Chondrocyte (in vitro differentiated cells): Measurements from ENCODE around the gene FLNA. TPM values are rescaled to one million over a fixed set of nuclear protein-coding genes. Genes with fewer than 3 reads are reported as not detected.
"Not testable (repeated sequence)": the region's sequence is repeated elsewhere in the genome, so short reads cannot be mapped to it uniquely, and the experiment has no call there.

Experiments used
- DNase-seq: peaks from one replicate; pipeline ENCODE4 v3.0.0; 2021; ENCODE audit warnings: mixed read lengths, low spot score
- H3K27ac Mint-ChIP-seq: one replicate; pipeline ENCODE4 v1.8.0; 2021; ENCODE audit warnings: mild to moderate bottlenecking, moderate library complexity, mixed read lengths; ENCODE audit not compliant: unreplicated experiment
- H3K27me3 Mint-ChIP-seq: 2 replicates; pipeline ENCODE4 v1.8.0; 2021; ENCODE audit warnings: low read depth, mixed read lengths
- H3K36me3 Mint-ChIP-seq: 2 replicates; pipeline ENCODE4 v1.8.0; 2021; ENCODE audit warnings: low read depth, mixed read lengths
- H3K4me1 Mint-ChIP-seq: 2 replicates; pipeline ENCODE4 v1.8.0; 2021; ENCODE audit warnings: low read depth, mild to moderate bottlenecking, mixed read lengths
- H3K4me3 Mint-ChIP-seq: one replicate; pipeline ENCODE4 v1.8.0; 2021; ENCODE audit warnings: mild to moderate bottlenecking, moderate library complexity, mixed read lengths; ENCODE audit not compliant: unreplicated experiment
- H3K9me3 Mint-ChIP-seq: 2 replicates; pipeline ENCODE4 v1.8.0; 2021; ENCODE audit warnings: low read depth, mixed read lengths
- total RNA-seq: library from RNA; stranded (reverse); gene quantifications from 3 replicates; pipeline ENCODE4 v1.2.1, GENCODE V29; 2021
- TF ChIP-seq, protein P1 (sequence below): fragments of 200-600 bp; sonication (generic); IDR thresholded peaks from 2 replicates; pipeline ENCODE4 v1.5.0; 2021; ENCODE audit warnings: antibody characterized with exemption, mild to moderate bottlenecking, moderate library complexity

The FLNA gene
- total RNA-seq, 1 donor from 2014 or later: 4,327 TPM

DNA sequence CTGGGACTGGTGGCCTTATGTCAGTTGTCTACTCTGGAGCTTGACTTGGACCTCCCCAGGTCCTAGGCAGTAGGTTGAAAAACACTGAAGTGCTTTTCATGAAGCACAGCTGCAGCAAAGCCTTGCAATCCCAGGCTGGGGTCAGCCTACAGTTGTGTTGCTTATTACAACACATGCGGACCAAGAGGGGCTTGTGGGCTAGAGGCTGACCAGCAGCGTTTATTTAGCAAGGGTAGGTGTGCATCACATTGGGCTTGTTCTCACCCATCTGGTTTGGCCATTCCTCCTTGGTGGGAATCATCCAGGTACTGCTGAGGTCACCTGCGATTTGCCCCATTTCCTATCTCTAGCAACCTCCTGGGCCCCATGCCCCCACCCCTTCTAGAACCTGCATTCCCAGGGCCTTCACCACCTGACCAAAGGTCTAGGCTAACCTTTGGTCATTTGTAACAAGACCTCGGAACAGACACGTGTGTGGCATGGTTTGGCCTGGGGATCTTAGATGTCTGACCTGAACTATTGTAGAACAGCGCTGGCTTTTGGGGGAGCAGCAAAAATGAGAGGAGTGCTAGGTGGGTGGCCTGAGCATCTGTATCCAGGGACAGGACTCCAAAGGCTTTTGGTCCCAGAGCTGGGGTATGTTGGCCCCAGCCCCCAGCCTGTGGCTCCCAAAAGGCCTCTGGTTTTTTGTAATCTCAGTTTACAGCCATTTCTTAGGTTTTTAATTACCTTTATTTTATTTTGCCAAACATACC is 26.8 kb upstream of the FLNA start:
- Mint-ChIP-seq H3K27me3 (no peaks in the 10 kb centered on the region), H3K36me3 (peaks cover 20% of the 10 kb centered on the region), H3K27ac (peak overlapping the region; percentile 78), H3K4me1 (peaks cover 11% of the 10 kb centered on the region), H3K9me3 (no peaks in the 10 kb centered on the region), H3K4me3 (no peak overlapping the region)
- DNase-seq: no peak
- TF ChIP-seq, protein P1, sequence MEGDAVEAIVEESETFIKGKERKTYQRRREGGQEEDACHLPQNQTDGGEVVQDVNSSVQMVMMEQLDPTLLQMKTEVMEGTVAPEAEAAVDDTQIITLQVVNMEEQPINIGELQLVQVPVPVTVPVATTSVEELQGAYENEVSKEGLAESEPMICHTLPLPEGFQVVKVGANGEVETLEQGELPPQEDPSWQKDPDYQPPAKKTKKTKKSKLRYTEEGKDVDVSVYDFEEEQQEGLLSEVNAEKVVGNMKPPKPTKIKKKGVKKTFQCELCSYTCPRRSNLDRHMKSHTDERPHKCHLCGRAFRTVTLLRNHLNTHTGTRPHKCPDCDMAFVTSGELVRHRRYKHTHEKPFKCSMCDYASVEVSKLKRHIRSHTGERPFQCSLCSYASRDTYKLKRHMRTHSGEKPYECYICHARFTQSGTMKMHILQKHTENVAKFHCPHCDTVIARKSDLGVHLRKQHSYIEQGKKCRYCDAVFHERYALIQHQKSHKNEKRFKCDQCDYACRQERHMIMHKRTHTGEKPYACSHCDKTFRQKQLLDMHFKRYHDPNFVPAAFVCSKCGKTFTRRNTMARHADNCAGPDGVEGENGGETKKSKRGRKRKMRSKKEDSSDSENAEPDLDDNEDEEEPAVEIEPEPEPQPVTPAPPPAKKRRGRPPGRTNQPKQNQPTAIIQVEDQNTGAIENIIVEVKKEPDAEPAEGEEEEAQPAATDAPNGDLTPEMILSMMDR: no peak

DNA sequence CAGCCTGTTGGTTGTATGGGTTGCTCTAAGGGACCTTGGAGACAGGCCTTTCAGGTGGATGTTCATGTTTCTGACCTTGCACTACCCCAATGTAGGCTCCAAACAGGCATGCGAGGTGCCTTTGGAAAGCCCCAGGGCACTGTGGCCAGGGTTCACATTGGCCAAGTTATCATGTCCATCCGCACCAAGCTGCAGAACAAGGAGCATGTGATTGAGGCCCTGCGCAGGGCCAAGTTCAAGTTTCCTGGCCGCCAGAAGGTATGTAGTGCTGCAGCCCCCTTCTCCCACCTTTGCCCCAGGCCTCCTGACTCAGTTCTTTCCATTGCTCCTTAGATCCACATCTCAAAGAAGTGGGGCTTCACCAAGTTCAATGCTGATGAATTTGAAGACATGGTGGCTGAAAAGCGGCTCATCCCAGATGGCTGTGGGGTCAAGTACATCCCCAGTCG is 26.0 kb upstream of the FLNA start:
- Mint-ChIP-seq H3K36me3 (peaks cover 20% of the 10 kb centered on the region), H3K27ac (peak overlapping the region; percentile 78), H3K4me3 (peak overlapping the region; percentile 96), H3K4me1 (peaks cover 11% of the 10 kb centered on the region)
- H3K27me3 Mint-ChIP-seq, H3K9me3 Mint-ChIP-seq, DNase-seq: not testable (repeated sequence)

DNA sequence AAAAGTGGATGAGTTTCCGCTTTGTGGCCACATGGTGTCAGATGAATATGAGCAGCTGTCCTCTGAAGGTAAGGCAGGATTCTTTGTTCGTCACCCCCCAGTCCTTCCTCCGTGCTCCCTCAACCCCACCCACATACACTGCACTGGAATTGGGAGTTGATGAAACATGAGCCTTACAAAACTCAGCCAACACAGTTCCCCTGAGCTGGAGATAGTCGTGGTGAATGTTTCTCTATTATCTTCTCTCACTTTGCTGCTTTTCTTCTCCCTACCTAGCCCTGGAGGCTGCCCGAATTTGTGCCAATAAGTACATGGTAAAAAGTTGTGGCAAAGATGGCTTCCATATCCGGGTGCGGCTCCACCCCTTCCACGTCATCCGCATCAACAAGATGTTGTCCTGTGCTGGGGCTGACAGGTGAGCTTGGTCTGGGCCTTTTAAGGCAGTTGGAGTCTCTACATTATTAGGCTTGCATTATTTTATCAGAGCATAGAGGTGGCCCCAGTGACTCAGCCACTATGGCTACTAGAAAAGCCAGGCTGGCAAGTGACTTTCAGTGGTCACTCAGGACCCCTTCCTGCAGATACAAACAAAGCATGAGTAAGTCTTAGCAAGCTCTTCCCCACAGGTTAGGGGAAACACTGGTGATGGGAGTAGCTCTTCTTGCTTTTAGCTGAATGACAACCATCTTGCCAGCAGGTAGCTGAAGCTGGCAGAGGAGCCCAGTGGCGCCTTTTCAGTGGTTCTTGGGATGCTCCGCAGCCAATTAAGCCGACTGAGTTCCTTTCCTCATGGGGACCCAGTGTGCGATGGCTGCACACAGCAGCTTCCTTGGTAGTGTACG is 25.3 kb upstream of the FLNA start:
- H3K36me3 Mint-ChIP-seq: peaks cover 20% of the 10 kb centered on the region
- TF ChIP-seq, protein P1: no peak
- H3K4me1 Mint-ChIP-seq: peaks cover 11% of the 10 kb centered on the region
- no peak for DNase-seq
- H3K9me3 Mint-ChIP-seq: no peaks in the 10 kb centered on the region
- peak overlapping the region; percentile 99 for H3K27ac Mint-ChIP-seq
- H3K4me3 Mint-ChIP-seq: peak overlapping the region; percentile 96
- H3K27me3 Mint-ChIP-seq: no peaks in the 10 kb centered on the region

DNA sequence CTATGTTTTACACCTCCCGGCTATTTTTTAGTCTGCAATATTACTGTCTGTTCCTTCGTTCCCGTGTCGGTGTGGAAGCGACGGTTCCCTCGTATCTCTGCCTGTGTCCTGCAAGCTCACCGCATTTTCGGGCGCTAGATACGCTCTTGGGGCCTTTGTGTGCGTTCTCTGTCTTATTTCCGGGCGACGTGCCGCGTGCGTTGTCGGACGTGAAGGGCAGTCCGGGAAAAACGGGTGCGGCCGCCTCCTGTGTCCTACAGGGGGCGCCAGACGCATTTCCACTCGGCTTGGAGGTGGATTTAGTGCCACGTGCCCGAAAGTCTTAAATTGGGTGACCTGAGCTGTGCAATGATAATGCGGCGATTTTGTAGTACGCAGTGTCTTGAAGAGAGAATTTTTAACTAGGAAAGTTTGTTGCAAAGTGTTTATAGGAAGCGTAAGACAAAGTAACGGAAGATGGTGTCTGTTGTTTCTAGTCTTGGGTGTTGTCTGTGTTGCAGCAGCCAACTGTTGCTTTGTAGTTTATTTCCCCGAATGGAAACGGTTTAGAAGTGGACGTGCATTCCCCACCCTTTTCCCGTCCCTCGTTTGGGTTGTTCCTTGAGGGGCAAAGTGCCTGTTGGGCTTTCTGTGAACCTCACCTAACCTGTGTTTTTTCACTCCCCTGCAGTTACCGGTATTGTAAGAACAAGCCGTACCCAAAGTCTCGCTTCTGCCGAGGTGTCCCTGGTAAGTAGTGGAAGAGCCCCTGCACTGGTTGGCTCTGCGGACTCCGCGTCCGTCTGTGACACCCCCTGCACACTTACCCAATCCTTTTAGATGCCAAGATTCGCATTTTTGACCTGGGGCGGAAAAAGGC is 24.5 kb upstream of the FLNA start:
- Mint-ChIP-seq H3K27ac (peak overlapping the region; percentile 99), H3K4me3 (peak overlapping the region; percentile 96), H3K4me1 (peaks cover 11% of the 10 kb centered on the region), H3K36me3 (peaks cover 20% of the 10 kb centered on the region), H3K9me3 (no peaks in the 10 kb centered on the region), H3K27me3 (no peaks in the 10 kb centered on the region)
- TF ChIP-seq, protein P1: peak; percentile 83
- DNase-seq: no peak

DNA sequence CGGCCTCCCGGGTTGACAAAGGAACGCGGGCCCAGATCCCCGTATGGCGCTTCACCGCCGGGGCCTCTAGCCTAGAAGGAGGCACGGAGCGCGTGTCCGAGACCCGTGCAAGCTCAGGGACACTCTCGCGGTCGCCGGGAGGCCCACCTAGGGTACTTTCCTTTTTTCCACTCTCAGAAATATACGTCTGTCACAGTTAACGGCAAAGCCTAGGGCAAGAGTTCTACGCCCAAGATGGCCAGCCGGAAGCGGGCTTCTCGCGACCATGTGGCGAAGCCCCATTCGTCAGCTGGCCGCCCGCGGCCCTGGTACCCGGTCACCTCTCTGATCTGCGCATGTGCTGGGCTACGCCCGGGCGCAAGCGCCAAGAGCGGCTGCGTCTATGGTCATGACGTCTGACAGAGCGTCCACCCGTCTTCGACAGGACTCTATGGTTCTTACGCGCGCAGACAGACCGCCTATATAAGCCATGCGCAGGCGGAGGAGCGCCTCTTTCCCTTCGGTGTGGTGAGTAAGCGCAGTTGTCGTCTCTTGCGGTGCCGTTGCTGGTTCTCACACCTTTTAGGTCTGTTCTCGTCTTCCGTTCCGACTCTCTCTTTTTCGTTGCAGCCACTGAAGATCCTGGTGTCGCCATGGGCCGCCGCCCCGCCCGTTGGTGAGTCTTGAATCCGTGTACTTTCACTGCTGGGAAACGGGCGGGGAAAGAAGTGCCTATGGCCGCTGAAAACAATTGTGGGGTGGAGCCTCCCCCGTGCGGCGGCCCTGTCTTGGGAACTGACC is 23.6 kb upstream of the FLNA start, which contains the start of gene RPL10:
RPL10 (plus strand) TSS at position 490 of the 780 bp plus-strand sequence; CDS start at position 633, 143 bp downstream.
- Mint-ChIP-seq H3K36me3 (peaks cover 20% of the 10 kb centered on the region), H3K4me1 (peaks cover 11% of the 10 kb centered on the region), H3K9me3 (no peaks in the 10 kb centered on the region), H3K27me3 (no peaks in the 10 kb centered on the region), H3K4me3 (peak within 1 kb of the TSS; percentile 96), H3K27ac (peak within 1 kb of the TSS; percentile 99)
- TF ChIP-seq, protein P1: no peak
- DNase-seq: peak; percentile 99
